COR-L47 (cell line): Measurements from ENCODE around the gene RAB7A.

Experiments
- DNase-seq: peaks from one replicate; lab custom pipeline; 2025; lab: John Stamatoyannopoulos, UW

The RAB7A gene

DNA sequence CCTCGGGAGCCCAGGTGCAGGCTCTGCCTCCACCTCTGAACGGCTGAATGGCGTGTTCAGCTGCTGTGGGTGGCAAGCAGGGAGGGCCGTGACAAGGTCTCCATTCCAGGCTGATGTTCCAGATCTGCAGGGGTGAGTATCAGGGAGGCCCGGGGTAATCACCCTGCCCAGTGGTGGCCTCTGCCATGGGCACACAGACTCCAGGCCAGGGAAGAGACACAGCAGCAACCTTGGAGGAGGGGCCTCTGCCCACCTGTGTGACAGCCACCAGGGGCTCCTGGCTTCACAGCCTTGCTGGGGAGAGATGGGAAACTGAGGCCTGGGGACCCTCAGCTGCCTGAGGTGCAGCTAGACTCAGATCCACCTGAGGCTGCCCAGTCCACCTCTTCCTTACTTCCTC lies 127.8 kb downstream of the RAB7A start:
- no peak for DNase-seq

GRCh38 chr3:128854475-128854874 lies 128.5 kb downstream of the RAB7A start:
- DNase-seq, result no peak

DNA sequence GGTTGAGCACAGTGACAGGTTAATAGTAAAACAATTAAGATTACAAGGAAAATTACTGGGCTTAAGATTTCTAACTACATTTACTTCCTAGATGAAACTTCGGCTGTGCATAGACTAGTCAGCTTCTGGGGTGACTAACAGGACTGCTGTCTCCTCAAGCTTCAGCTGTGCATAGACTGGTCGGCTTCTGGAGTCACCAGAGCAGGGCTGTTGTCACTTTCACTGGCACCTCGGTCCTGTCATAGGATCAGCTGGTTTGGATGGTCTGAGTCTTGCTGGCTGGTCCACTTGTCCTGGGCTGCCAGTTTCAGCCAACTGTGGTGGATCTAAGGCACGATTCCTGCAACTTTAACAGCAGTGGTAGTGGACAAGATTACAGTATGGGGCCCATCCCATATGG lies 129.6 kb downstream of the RAB7A start:
- no peak for DNase-seq

DNA sequence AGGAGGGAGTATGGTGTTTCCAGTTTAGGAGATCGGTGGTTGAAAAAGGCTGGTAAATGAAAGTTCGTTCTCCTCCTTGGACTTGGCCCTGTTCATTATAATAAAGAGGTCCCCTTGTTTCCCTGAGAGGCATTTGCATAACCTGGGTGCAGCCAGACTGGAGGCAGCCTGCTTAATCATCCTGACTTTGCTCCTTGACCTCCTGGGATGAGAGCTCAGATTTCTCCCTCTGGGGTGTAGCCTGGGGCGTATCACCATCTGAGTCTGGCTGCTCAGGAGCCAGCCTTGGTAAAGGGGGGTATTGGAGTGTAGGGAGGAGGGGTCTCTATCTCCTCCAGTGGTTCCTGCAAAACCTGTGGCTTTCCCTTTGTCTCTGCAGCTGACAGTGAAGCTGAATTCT lies 132.2 kb downstream of the RAB7A start:
- DNase-seq, result no peak

DNA sequence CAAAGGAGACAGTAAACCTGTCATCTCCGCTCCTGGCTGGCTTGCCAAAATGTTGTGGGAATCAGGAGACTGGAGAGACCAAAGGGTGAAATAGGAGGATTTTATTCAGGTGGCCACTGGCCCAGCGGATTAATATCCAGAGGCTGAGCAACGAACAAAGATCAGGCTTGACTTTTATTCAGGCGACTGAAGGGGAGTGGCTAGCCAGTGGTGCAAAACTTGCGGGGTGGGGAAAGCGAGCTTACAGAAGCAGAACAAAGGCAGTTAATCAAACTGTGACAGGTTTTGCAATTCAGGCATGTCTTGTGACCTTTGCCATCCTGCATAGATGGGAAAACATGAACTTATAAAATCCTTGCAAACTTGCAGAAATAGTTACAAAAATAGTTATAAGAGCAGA lies 133.6 kb downstream of the RAB7A start:
- DNase-seq, result no peak

DNA sequence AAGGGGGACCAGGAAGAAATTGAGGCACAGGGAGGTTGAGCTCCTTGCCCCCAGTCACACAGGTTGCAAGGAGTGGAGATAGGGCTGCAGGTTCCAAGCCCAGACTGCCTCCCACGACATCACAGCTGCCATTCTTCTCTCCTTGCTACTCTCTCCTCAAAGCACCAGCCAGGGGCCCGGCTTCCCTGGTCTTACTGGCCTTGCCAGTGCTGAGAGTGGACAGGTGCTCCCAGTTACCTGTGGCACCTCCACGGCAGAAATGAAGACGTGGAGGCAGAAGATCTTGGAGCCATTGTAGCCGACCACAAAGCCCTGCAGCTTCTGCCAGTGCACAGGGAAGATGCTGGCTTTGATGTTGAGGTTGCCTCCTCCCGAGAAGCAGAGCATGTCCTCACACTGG lies 135.5 kb downstream of the RAB7A start:
- no peak for DNase-seq

DNA sequence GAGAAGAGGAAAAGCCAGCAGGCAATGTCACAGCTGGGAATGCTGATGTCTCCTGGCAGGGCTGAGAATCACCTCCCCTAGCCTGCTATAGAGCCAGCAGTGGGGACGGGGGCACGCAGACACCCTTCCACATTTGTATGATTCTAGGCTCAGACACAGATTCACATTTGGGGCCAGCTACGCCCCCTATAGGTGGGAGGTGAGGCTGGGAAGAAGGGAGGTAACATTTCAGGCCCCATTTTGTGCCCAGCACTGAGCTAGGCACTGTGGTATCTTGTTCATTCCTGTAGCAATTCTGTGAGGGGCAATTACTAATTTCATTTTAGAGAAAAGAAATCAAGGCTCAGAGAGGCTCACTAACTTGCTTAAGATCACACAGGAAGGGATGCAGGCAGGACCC lies 137.6 kb downstream of the RAB7A start:
- DNase-seq, result no peak
